ENCODE measurements around the gene DNTTIP2. TPM values are rescaled to one million over a fixed set of nuclear protein-coding genes. Genes with fewer than 3 reads are reported as not detected.
A peak's percentile ranks its signal among the peaks of the same experiment; 100 is the strongest.

DNTTIP2 gene
- total RNA-seq, 1 donor from 2014 or later: 50.8 TPM

GRCh38 chr1:93909146-93910050 lies 30.4 kb upstream of the DNTTIP2 start, which contains the start of gene GCLM:
GCLM (minus strand) TSS chr1:93909430; CDS start chr1:93909163, 267 bp downstream.
- Mint-ChIP-seq H3K9me3 (ENCODE audit: low read depth) (peaks cover 11% of the 10 kb centered on the region), H3K27ac (peak within 1 kb of the TSS; percentile 89), H3K36me3 (ENCODE audit: insufficient read depth) (peaks cover 1% of the 10 kb centered on the region), H3K4me1 (ENCODE audit: low read depth) (peaks cover 23% of the 10 kb centered on the region), H3K4me3 (ENCODE audit: low read depth) (peak within 1 kb of the TSS; percentile 85), H3K27me3 (peaks cover 13% of the 10 kb centered on the region)
- DNase-seq (ENCODE audit: low spot score, unreplicated experiment): peak; percentile 92
- TF ChIP-seq CTCF (IDR thresholded peaks at IDR 0.05; ENCODE audit: unreplicated experiment): peak; percentile 99

GRCh38 chr1:93908394-93909145 lies 29.6 kb upstream of the DNTTIP2 start:
- TF ChIP-seq CTCF (IDR thresholded peaks at IDR 0.05; ENCODE audit: unreplicated experiment): no peak
- peaks cover 11% of the 10 kb centered on the region for H3K9me3 Mint-ChIP-seq (ENCODE audit: low read depth)
- H3K27me3 Mint-ChIP-seq: peaks cover 9% of the 10 kb centered on the region
- peaks cover 31% of the 10 kb centered on the region for H3K4me1 Mint-ChIP-seq (ENCODE audit: low read depth)
- peak overlapping the region; percentile 89 for H3K27ac Mint-ChIP-seq
- peak overlapping the region; percentile 85 for H3K4me3 Mint-ChIP-seq (ENCODE audit: low read depth)
- H3K36me3 Mint-ChIP-seq (ENCODE audit: insufficient read depth): peaks cover 1% of the 10 kb centered on the region
- DNase-seq (ENCODE audit: low spot score, unreplicated experiment): peak; percentile 22

GRCh38 chr1:93907718-93908117 lies 28.7 kb upstream of the DNTTIP2 start:
- DNase-seq (ENCODE audit: low spot score, unreplicated experiment): no peak
- H3K9me3 Mint-ChIP-seq (ENCODE audit: low read depth): peaks cover 11% of the 10 kb centered on the region
- H3K36me3 Mint-ChIP-seq (ENCODE audit: insufficient read depth): peaks cover 1% of the 10 kb centered on the region
- TF ChIP-seq CTCF (IDR thresholded peaks at IDR 0.05; ENCODE audit: unreplicated experiment): no peak
- H3K4me1 Mint-ChIP-seq (ENCODE audit: low read depth): peaks cover 31% of the 10 kb centered on the region
- H3K27ac Mint-ChIP-seq: no peak overlapping the region
- peaks cover 6% of the 10 kb centered on the region for H3K27me3 Mint-ChIP-seq
- peak overlapping the region; percentile 78 for H3K4me3 Mint-ChIP-seq (ENCODE audit: low read depth)

GRCh38 chr1:93906480-93906879 lies 27.5 kb upstream of the DNTTIP2 start:
- Mint-ChIP-seq H3K9me3 (ENCODE audit: low read depth) (peaks cover 5% of the 10 kb centered on the region), H3K4me3 (ENCODE audit: low read depth) (peak overlapping the region; percentile 58)

More at GRCh38 chr1:93906480-93906879, 27.5 kb upstream of the DNTTIP2 start:
- no peaks in the 10 kb centered on the region for H3K36me3 Mint-ChIP-seq (ENCODE audit: insufficient read depth)
- TF ChIP-seq CTCF (IDR thresholded peaks at IDR 0.05; ENCODE audit: unreplicated experiment): no peak
- no peak for DNase-seq (ENCODE audit: low spot score, unreplicated experiment)
- H3K4me1 Mint-ChIP-seq (ENCODE audit: low read depth): peaks cover 31% of the 10 kb centered on the region
- H3K27me3 Mint-ChIP-seq: peaks cover 3% of the 10 kb centered on the region
- peak overlapping the region; percentile 55 for H3K27ac Mint-ChIP-seq
